OCI-LY3 (cell line): ENCODE results near the gene SLPI.

Experiments used
- CTCF ChIP-seq: fragments of 200-600, 300-600 bp; sonication (generic); IDR thresholded peaks from 2 replicates; pipeline ENCODE4 v1.5.1; 2014; ENCODE audit warnings: antibody characterized with exemption, low read length, low read depth
- EZH2phosphoT487 ChIP-seq: fragments of 200-600 bp; shearing (Covaris generic); IDR thresholded peaks from 2 replicates; pipeline ENCODE4 v1.6.1; 2018; ENCODE audit warnings: antibody characterized with exemption, mixed run types, low read depth

DNA sequence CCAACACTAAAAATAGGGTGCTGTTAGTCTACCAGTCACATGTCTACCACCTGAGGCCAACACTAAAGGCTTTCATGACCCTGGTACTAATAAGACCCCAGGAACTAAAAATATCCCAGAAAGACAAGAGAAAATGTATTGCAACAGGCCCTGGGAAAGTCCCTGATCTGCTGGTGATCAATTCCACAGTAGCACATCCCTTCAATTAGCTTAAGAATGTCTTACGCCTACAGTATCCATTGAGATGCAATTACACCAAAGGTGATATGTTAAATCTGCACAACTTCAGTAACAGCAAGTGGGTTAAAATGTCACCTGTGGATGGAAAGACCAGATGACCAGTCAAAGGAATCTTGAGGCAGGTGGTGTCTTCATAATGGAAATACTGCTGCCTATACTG, 44.4 kb downstream of the SLPI start:
- TF ChIP-seq CTCF, result no peak
- no peak for TF ChIP-seq EZH2phosphoT487
